Esophagus muscularis mucosa (tissue), 4 donors: ENCODE measurements around the gene SPATA46. TPM values are rescaled to one million over a fixed set of nuclear protein-coding genes. Genes with fewer than 3 reads are reported as not detected.

Source experiments
- DNase-seq: peaks from one replicate; pipeline ENCODE4 v3.0.0-alpha.2; 2017; ENCODE audit errors: extremely low spot score
- H3K27ac ChIP-seq, 4 donors: fragments of 200-600 bp; sonication (generic); replicated peaks in 1 of 4; 1 replicate in 3 of 4; 2 replicates in 1 of 4; pipeline ENCODE4 v1.5.1; 2016 to 2019; ENCODE audit warnings: mild to moderate bottlenecking in 1 of 4
- H3K27me3 ChIP-seq, 4 donors: fragments of 200-600 bp; sonication (generic); one replicate each; pipeline versions ENCODE4 v1.5.1 to v1.6.0; 2016 to 2019
- H3K36me3 ChIP-seq, 4 donors: fragments of 200-600 bp; sonication (generic); one replicate each; pipeline ENCODE4 v1.5.1; 2016 to 2019
- H3K4me1 ChIP-seq, 4 donors: fragments of 200-600 bp; sonication (generic); one replicate each; pipeline ENCODE4 v1.5.1; 2016 to 2019
- H3K4me3 ChIP-seq, 4 donors: fragments of 200-600 bp; sonication (generic); 1 replicate in 2 of 4; 2 replicates in 2 of 4; pipeline ENCODE4 v1.5.1; 2016 to 2019; ENCODE audit warnings: mild to moderate bottlenecking in 4 of 4, moderate library complexity in 1 of 4
- H3K9me3 ChIP-seq, 4 donors: fragments of 200-600 bp; sonication (generic); 1 replicate in 3 of 4; 2 replicates in 1 of 4; pipeline ENCODE4 v1.5.1; 2016 to 2019
- CTCF ChIP-seq, 3 experiments: fragments of 200-600 bp in 2 of 3; fragments of 450-650 bp in 1 of 3; sonication (generic) in 2 of 3; IDR thresholded peaks; one replicate each; pipeline ENCODE4 v1.5.1; 2017 to 2019; ENCODE audit warnings: antibody characterized with exemption in 3 of 3, mild to moderate bottlenecking in 2 of 3, moderate library complexity in 1 of 3
- EP300 ChIP-seq: sonication (generic); formaldehyde crosslinking; IDR thresholded peaks from one replicate; pipeline ENCODE4 v1.6.1; 2017; ENCODE audit warnings: antibody characterized with exemption
- POLR2A ChIP-seq: fragments of 450-650 bp; IDR thresholded peaks from one replicate; pipeline ENCODE4 v1.6.1; 2017; ENCODE audit warnings: antibody characterized with exemption, moderate library complexity, mild to moderate bottlenecking, low read depth
- POLR2AphosphoS5 ChIP-seq, 2 donors: sonication (generic); formaldehyde crosslinking; IDR thresholded peaks; one replicate each; pipeline ENCODE4 v1.6.1; 2017; ENCODE audit warnings: antibody characterized with exemption in 2 of 2
- WGBS: methylation state at CpG from one replicate; pipeline ENCODE4 v1.1.5; 2018; 5-methylcytosine and 5-hydroxymethylcytosine counted together
- intact Hi-C: fragments of 100-400 bp; cut with DNase I; formaldehyde crosslinking; loops from one replicate; pipeline ENCODE4 v1.15.1; 2023
- total RNA-seq, 4 donors: library from RNA; depleted of rRNA; stranded (reverse); fragments of >200 nt; gene quantifications; one replicate each; pipeline versions ENCODE4 v1.1.0 to v1.2.1, GENCODE V29; 2016

Gene SPATA46
- total RNA-seq, 4 donors from 2014 or later, result not detected

DNA sequence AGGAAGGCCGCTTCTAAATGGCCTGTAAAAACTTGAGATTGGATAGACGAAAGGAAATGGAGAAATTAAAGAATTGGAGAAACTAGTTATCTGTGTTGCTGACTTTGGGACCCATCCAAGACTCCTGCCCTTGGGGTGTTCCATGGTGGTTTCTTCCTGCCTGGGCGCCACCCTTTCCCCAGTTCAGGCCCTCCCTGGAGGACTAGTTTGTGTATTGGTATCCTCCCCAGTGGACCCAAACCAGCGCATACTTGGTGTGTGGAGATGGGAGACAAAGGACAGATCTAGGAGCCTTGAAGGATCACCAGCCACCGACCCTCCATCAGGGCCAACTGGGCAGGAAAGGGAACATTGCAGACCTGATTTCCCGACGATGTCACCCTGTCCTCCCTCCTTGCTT lies 7.1 kb downstream of the SPATA46 start:
- no peaks in the 10 kb centered on the region for H3K4me1 ChIP-seq
- H3K36me3 ChIP-seq, result peaks cover 0 to 13% (median 6%) of the 10 kb centered on the region in 4 donors
- no peak overlapping the region for H3K27ac ChIP-seq
- no peak overlapping the region for H3K4me3 ChIP-seq
- intact Hi-C loops, result no loop called here
- H3K27me3 ChIP-seq, result no peaks in the 10 kb centered on the region
- 89% methylated on average over 7 of the region's 7 CpGs for WGBS
- DNase-seq, result no peak
- TF ChIP-seq POLR2AphosphoS5 (IDR thresholded peaks at IDR 0.05) (no peak), POLR2A (no peak), EP300 (no peak), CTCF (IDR thresholded peaks at IDR 0.05) (no peak)
- no peaks in the 10 kb centered on the region for H3K9me3 ChIP-seq

DNA sequence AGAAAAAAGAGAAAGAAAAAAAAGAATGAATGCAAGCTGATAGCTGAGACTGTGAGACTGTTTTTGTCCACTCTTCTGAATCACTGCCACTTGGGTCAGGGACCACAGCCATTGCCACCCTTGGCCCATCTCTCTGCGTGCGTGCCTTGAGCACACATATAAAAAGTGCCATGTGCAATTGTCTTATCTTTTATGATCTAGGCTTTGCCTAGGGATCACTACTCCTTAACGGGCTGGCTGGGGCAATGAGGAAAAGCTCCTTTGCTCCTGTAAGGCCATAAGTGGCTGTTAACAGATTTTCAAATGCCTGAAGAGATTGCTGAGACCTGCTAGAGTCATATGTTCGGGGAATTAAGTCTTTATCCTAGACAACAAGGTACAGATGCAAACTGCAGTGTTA lies 8.2 kb downstream of the SPATA46 start:
- WGBS, result 71% methylated on average over 4 of the region's 4 CpGs
- no peak for DNase-seq
- Histone ChIP-seq H3K9me3 (no peaks in the 10 kb centered on the region), H3K27me3 (no peaks in the 10 kb centered on the region), H3K4me1 (no peaks in the 10 kb centered on the region), H3K4me3 (no peak overlapping the region), H3K27ac (no peak overlapping the region), H3K36me3 (peaks cover 0 to 13% (median 6%) of the 10 kb centered on the region in 4 donors)
- intact Hi-C loops, result no loop called here
- TF ChIP-seq POLR2A (no peak), CTCF (IDR thresholded peaks at IDR 0.05) (no peak), POLR2AphosphoS5 (IDR thresholded peaks at IDR 0.05) (no peak), EP300 (no peak)

GRCh38 chr1:162367772-162368171 lies 8.9 kb downstream of the SPATA46 start:
- no peaks in the 10 kb centered on the region for H3K9me3 ChIP-seq
- 91% methylated on average over 10 of the region's 10 CpGs for WGBS
- H3K4me3 ChIP-seq, result no peak overlapping the region
- intact Hi-C loops, result no loop called here
- H3K36me3 ChIP-seq, result peaks cover 0 to 13% (median 6%) of the 10 kb centered on the region in 4 donors
- no peak for TF ChIP-seq POLR2A
- TF ChIP-seq EP300, result no peak
- no peak overlapping the region for H3K27ac ChIP-seq
- H3K27me3 ChIP-seq, result no peaks in the 10 kb centered on the region
- DNase-seq, result no peak
- H3K4me1 ChIP-seq, result no peaks in the 10 kb centered on the region

DNA sequence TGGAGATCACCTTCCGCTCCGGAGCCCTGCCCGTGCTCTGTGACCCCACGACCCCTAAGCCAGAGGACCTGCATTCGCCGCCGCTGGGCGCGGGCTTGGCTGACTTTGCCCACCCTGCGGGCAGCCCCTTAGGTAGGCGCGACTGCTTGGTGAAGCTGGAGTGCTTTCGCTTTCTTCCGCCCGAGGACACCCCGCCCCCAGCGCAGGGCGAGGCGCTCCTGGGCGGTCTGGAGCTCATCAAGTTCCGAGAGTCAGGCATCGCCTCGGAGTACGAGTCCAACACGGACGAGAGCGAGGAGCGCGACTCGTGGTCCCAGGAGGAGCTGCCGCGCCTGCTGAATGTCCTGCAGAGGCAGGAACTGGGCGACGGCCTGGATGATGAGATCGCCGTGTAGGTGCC lies 9.6 kb downstream of the SPATA46 start:
- intact Hi-C loops, result no loop called here
- no peaks in the 10 kb centered on the region for H3K9me3 ChIP-seq
- 90% methylated on average over 33 of the region's 36 CpGs for WGBS
- H3K4me1 ChIP-seq, result no peaks in the 10 kb centered on the region
- no peaks in the 10 kb centered on the region for H3K27me3 ChIP-seq
- H3K36me3 ChIP-seq, result peaks cover 0 to 13% (median 6%) of the 10 kb centered on the region in 4 donors
- H3K4me3 ChIP-seq, result peak overlapping the region in 3 of 4 donors; percentile 26 to 39 (median 30)
- H3K27ac ChIP-seq, result no peak overlapping the region
- DNase-seq, result no peak
- TF ChIP-seq CTCF (IDR thresholded peaks at IDR 0.05) (no peak), EP300 (no peak), POLR2A (no peak)

DNA sequence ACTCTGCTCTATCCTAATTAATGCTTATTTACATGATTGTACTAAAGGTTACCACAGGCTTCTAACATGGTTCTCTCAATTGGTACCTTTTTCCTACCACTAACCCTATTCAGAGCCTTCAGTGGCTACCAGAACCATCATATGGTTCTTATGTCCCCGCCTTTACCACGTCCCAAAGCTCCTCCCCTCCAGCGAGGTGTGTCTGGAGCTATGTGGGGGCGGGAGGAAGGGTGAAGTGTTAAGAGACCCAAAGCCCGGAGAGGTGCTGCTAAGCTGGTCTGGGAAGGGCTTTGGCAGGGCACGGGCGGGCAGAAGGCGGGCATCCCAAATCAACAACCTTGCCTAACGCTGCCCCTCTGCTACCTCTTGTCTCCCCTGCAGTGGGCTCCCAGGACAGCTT lies 10.0 kb downstream of the SPATA46 start:
- H3K9me3 ChIP-seq, result no peaks in the 10 kb centered on the region
- peak overlapping the region in 3 of 4 donors; percentile 26 to 39 (median 30) for H3K4me3 ChIP-seq
- intact Hi-C loops, result no loop called here
- peaks cover 0 to 13% (median 6%) of the 10 kb centered on the region in 4 donors for H3K36me3 ChIP-seq
- no peaks in the 10 kb centered on the region for H3K27me3 ChIP-seq
- WGBS, result 82% methylated on average over 8 of the region's 9 CpGs
- DNase-seq, result no peak
- no peak overlapping the region for H3K27ac ChIP-seq
- no peaks in the 10 kb centered on the region for H3K4me1 ChIP-seq
- TF ChIP-seq POLR2AphosphoS5 (IDR thresholded peaks at IDR 0.05), result no peak
- TF ChIP-seq EP300, result no peak
- TF ChIP-seq POLR2A, result no peak
- no peak for TF ChIP-seq CTCF (IDR thresholded peaks at IDR 0.05)
